NCI-H226 (cell line): ENCODE data around the gene SLC25A45.

Experiments used
- DNase-seq: peaks from one replicate; pipeline ENCODE4 v3.0.0-alpha.2; 2015

Gene SLC25A45

GRCh38 chr11:65402790-65403189 lies 20.3 kb upstream of the SLC25A45 start:
- DNase-seq = no peak

DNA sequence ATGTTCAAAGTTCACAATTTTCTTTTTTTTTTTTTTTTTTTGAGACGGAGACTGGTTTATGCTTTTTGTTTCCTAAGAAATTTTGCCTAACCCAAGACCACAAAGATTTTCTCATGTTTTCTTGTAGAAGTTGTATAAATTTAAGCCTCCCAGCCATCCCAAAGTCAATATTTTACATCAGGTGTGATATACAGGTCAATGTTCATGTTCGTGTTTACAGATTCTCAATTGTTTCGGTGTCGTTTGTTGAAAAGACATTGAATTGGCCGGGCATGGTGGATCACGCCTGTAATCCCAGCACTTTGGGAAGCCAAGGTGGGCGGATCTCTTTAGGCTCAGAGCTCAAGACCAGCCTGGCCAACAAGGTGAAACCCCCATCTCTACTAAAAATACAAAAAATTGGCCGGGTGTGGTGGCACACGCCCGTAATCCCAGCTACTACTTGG lies 19.4 kb upstream of the SLC25A45 start:
- no peak for DNase-seq

DNA sequence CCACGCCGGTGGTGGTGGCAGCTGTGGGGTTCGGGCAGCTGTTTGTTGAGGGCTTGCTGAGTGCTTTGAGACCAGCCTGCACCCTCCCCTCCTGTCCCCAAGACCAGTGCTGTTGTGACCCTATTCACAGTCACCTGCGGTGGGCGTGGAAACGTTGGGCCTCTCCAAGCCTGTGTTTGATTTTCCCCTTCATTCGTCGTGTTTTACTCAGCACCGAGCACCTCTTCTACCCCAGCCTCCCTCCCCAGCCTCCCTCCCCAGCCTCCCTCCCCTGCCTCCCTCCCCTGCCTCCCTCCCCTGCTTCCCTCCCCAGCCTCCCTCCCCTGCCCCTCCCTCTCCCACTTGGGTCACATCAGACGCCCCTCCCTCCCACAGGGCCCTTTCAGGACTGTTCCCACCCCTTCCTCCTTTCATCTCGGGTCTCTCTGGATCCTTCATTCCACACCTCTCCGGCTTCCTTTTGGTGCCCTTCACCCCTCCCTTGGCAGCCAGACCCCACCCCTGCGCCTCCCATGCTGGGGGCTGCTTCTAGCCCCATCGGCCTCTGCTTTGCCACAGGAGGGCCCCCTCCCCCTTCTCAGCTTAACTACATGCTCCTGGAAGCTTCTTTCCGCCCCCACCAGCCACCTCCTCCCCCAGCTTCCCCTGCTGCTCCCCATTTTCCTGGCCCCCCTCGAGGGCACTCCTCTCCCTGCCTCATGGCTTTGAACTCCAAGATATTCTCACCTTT lies 18.8 kb upstream of the SLC25A45 start:
- no peak for DNase-seq

- DNase-seq = no peak
These were observed 18.0 kb upstream of the SLC25A45 start for GRCh38 chr11:65400307-65401072.

DNA sequence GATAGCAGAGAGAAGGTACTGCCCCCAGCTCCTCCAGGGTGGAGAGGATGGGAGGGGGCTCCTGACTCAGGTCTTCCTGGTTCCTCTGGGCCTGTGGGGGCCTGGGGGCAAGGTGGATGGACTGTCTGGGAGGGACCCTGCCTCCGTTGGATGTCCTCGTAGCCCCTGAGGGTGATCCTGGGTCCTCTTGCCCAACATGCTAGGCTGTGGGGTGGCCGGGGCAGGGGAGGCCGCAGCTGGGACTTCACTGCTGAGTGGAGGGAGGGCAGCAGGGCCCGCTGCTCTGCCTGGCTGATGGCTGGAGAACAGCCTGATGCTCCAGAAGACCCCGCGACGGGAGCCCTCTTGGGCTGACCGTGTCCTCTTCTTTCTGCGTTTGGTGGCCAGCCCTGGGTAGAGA lies 17.4 kb upstream of the SLC25A45 start:
- no peak for DNase-seq

GRCh38 chr11:65399249-65399648 lies 16.8 kb upstream of the SLC25A45 start:
- DNase-seq = no peak

GRCh38 chr11:65398362-65398910 lies 16.0 kb upstream of the SLC25A45 start:
- DNase-seq = no peak

DNA sequence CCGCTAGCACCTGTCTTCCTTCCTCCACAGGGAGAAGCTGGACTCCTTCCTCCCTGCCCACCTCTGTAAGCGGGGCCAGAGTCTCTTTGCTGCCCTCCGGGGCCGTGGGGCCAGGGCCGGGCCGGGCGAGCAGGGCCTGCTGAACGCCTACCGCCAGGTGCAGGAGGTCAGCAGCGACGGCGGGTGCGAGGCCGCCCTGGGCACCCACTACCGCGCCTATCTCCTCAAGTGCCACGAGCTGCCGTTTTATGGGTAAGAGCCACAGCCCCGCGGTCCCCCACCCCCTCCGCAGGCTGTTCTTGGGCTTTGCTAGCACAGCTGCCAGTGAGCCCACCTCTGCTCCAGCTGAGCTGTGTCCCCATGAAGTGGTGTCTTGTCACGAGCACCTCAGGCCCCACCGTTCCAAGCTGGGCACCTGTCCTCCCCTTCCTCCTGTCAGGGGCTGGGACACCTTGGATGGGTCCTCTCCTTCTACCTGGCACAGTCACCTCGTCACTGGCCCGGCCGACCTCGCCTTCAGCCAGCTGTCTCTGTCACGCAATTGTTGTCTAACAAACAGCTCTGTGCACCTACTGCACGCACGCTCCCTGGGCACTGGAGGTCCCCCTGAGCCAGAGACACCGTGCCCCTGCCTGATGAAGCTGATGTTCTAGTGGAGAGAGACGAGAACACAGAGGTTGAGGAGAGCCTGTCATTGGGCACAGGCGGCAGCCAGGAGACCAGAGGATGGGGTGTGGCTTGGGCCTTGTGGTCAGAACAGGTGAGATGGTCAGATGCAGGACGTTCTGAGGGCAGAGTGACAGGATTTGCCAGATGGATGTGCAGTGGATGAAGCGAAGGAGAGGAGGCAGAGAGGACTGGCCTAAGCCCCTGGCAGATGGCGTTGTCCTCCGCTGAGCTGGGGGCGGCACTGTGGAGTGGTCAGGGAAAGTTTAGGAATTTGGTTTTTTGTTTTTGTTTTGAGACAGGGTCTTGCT lies 14.6 kb upstream of the SLC25A45 start:
- DNase-seq = no peak

- DNase-seq = no peak
These were observed 13.6 kb upstream of the SLC25A45 start for GRCh38 chr11:65395961-65396530.

GRCh38 chr11:65394125-65394536 lies 11.7 kb upstream of the SLC25A45 start:
- DNase-seq = no peak

DNA sequence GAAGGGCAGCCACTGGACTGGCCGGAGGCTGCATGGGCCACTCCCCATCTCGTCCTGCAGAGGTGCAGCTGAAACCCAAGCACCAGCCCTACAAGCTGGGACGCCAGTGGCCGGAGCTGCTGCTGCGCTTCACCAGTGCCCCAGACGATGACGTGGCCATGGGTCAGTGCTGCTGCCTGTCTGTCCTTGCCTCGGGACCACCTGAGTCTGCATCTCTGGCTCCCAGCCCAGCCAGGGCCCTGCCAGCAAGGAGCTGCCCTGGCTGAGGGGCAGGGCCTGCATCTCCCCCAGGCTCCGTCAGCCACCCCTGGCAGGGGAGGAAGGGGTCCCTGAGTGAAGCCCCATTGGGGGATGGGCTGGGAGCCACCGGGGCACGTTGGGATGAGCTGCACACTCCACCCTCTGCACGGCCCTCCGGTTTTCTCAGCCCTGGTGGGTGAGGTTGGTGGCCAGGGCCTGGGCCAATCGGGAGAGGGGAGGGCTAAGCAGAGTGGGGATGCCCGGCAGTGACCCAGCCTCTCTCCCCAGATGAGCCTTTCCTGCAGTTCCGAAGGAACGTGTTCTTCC lies 11.2 kb upstream of the SLC25A45 start:
- no peak for DNase-seq

- no peak for DNase-seq
These were observed 10.5 kb upstream of the SLC25A45 start for GRCh38 chr11:65392899-65393298.

DNA sequence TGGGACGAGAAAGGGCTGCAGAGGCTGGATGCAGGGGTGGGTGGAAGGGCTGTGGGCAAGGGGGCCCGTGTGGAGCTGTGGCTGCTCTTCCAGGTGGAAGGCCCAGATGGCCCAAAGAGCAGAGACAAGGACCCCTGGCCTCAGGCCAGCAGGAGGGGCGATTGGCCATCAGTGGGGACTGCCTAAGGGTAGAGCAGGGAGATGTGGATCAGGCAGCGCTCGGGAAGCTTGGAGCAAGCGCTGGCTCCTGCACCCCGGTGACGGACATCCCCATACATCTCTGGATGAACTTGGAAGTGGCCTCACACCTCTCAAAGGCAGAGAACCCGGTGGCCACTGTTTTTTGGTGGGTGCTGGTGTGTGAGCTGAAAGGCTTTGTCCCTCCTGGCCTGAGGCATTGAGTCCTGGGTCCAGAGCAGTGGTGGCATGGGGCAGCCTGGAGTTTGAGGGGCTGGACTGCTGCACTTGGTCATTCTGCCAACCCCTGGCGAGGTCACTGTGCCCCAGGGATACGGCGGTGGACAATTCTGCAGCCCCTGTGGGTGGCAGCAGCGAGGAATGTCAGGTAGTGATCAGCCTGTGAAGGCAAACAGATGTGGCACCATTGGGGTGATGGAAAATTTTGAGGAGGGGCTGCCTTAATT lies 9.9 kb upstream of the SLC25A45 start:
- DNase-seq = no peak

DNA sequence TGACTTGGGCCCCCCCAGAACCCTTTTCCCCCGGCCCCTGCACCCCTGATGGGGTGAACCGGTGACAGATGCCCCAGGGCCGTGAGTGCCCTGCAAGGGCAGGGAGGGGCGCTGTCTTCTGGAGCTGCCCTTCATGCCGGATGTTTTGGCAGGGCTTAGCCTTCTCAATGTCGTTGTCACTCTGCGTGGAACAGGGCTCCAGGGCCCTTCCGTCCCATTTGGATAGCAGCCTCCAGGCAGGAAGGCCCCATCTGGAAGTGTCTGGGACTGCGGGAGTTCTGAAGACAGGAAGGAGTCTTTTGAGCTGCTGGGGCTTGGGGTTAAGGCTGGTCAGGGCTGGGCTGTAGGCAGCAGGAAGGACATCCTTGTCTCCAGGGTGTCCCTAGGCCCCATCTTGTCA lies 8.6 kb upstream of the SLC25A45 start:
- peak; percentile 30 for DNase-seq

- peak; percentile 47 for DNase-seq
These were observed 7.9 kb upstream of the SLC25A45 start for GRCh38 chr11:65390099-65390941.

GRCh38 chr11:65389294-65389980 lies 7.0 kb upstream of the SLC25A45 start:
- no peak for DNase-seq

GRCh38 chr11:65388731-65389130 lies 6.3 kb upstream of the SLC25A45 start:
- DNase-seq = no peak

DNA sequence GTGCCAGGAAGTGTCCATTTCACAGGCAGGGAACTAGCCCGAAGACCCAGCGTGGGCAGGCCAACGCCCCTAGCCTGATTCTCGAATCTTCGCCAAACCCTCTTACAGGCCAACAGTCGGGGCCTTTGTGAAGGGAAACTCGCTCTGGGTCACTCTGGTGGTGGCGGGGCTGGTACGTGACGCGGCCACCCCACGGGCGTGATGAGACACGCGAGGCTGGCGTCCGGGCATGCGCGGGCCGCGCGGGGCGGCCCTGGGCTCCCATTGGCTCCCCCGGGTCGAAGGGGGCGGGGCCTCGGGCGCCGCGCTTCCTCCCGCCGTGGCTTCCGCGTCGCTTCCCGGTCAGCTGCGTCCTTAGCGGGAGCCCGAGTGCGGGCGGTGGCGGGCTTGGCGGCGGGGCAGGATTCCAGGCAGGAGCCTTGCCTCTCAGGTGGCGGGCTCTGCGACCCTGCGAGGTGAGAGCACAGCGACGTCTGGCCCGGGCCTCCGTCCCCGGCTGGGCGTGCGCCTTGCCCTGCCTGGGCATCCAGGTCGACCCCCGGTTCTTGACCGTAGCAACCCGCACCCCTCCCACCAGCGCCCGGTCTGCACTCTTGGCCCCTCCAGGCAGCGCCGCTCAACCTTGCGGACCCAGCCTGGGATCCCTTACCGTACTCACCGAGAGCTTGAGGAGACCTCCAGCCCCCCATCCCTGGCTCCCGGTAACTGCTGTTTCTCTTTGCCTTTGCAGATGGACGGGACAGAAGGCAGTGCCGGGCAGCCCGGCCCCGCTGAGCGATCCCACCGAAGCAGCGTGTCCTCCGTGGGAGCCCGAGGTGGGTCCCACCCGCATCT lies 4.1 kb upstream of the SLC25A45 start, which contains the start of gene FRMD8:
Gene FRMD8 (plus strand): TSS at position 331 of the 834 bp plus-strand sequence. CDS start 400 bp downstream, at position 731.
- peak; percentile 70 for DNase-seq
